IPS-18c (cell line): ENCODE measurements around the gene RNF111.
"Not testable (repeated sequence)": the region's sequence is repeated elsewhere in the genome, so short reads cannot be mapped to it uniquely, and the experiment has no call there.

Experiments
- H3K4me3 ChIP-seq: 2 replicates; pipeline ENCODE4 v1.7.0; 2013; ENCODE audit warnings: low read depth, mild to moderate bottlenecking, low read length, moderate library complexity; ENCODE audit not compliant: insufficient read depth
- H3K9me3 ChIP-seq: one replicate; pipeline ENCODE4 v1.6.1; 2013; ENCODE audit warnings: mild to moderate bottlenecking, low read length, moderate library complexity; ENCODE audit not compliant: control insufficient read depth, insufficient read depth

RNF111 gene

GRCh38 chr15:59143281-59143680 is 155.8 kb downstream of the RNF111 start:
- no peak overlapping the region for H3K4me3 ChIP-seq
- no peaks in the 10 kb centered on the region for H3K9me3 ChIP-seq

- not testable (repeated sequence) for H3K4me3 ChIP-seq, H3K9me3 ChIP-seq
These were observed 157.1 kb downstream of the RNF111 start for GRCh38 chr15:59144594-59144993.
